Measurements from ENCODE around the gene ZSCAN26.

ZSCAN26 gene

DNA sequence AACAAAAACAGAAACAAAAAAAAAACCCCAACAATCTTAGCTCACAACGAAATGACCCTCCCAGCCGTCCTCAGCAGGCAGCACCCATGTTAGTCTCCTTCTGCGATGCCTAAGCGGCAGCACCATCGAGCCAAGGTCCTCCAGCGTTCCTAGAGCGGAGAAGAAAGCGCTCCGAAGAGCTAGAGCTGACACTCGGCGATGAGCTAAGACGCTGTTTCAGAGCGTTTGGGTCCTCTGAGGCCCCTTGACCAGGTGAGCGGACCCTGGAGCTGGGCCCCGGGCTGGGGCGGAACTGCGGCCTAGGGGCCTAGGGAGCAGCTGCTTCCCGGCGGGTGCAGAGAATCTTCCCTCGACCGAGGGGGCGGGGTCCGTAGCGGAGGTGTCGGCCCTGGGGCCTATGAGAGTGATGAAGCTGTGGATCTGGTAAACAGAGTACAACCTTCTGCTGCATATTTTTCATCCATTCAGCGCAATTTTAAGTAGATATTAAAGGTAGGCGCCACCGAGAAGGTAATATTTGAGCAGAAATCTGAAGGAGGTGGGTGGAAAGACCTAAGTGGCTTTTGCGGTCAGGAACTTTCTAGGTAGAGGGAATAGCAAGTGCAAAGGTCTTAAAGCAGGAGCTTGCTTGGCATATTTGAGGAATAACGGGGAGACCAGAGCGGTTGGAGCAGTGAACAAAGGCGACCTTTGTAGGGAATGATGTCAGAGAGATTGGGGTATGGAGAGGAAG, at the start of gene ZSCAN26:
TSS of gene ZSCAN26 (plus strand) at position 182 of the 733 bp plus-strand sequence. CDS start 4,777 bp downstream, outside the sequence.
- DNase-seq, result peak; percentile 67

DNA sequence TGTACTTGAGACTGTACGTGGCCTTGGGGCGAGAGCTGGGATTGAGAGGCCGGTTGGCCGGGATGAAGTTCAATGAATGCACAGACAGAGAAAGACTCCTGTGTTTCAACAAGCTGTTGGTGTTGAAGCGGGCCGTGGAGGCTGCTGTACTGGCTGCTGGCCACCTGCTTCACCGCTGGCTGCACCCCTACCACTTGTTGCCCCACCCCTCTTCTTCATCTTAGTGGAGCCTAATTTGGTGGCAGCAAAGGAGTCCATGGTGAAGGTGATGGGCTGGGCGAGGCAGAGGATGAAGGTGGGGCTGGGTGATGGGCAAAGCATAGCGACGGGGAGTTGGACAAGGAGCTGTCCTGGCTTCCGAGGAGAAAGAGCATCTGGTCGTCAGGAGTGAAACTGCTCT, 49.1 kb upstream of the ZSCAN26 start:
- DNase-seq, result no peak

GRCh38 chr6:28218312-28219248, 48.4 kb upstream of the ZSCAN26 start:
- DNase-seq, result peak; percentile 79

GRCh38 chr6:28220257-28221133, 46.4 kb upstream of the ZSCAN26 start:
- no peak for DNase-seq

DNA sequence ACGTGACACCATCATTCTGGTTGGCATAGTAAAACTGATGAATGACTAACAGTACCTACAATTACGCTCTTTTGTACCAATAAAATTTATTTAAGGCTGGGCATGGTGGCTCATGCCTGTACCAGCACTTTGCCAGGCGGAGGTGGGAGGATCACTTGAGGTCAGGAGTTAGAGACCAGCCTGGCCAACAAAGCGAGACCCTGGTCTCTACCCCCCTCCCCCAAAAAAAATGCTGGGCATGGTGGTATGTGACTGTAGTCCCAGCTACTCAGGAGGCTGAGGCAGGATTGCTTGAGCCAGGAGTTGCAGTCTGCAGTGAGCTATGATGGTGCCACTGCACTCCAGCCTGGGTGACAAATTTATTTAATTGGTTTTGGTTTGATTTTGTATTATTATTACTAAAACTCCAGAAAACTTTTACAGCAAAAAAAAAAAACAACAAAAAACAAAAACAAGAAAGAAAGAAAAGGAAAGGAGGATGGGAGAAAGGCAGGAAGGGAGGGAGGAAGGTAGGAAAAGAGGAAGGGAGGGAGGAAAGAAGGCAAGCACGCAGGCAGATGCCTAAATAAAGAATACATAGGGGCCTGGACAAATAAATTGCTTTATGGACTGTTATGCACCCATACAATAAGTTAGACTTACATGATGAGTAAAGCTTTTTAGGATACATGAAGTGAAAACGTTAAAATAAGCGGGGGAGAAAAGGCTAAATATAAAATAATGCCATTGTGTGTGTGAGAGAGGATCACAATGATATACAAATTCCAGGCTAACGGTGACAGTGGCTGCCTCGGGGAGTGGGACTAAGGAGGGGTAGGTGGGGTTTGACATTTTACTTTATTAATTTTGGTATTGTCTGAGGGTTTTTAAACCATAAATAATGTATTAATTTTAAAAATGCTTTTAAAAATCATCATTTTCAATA, 42.5 kb upstream of the ZSCAN26 start:
- no peak for DNase-seq

DNA sequence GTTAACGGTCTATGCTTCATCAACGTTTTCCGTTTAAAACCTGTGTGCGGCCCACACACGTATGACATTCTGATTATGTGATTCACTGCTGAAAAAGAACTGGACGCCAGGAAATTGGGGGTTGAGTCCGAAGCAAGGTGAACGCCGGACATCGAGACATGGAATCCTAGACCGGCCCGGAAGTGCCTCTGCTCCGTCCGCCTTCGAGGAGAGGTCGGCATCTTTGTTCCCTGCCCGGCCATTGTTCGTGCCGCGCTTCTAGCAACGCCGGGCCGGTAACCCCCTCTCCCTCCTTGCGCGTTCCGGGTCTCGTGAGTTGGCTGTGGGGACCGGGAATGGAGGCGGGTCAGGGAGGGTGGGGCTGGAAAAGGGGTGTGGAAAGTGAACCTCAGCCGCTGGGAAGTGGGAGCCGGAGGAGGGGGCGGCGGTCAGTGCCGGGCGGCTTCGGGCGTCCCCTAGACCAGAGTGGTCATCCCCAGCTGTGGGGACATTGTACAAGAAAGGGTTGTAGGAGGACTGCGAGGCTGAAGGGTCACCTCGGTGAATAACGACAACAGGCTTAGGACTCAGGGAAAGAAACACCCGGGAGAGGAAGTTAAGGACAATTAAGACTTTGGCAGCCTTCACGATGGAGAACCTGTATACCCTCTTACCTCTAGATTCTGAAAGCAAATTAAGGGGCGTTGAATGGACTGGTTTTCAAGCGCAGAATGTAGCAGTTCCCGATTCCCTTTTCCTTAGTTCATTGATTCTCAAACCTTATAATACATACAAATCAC, 41.7 kb upstream of the ZSCAN26 start, which contains the start of gene ZSCAN9:
TSS of gene ZSCAN9 (plus strand) at position 220 of the 779 bp plus-strand sequence. CDS start 1,810 bp downstream, outside the sequence.
- peak; percentile 84 for DNase-seq

GRCh38 chr6:28226460-28226859, 40.5 kb upstream of the ZSCAN26 start:
- DNase-seq, result no peak

GRCh38 chr6:28232785-28233184, 34.2 kb upstream of the ZSCAN26 start:
- no peak for DNase-seq

- no peak for DNase-seq
Observed at GRCh38 chr6:28235912-28236452, 31.0 kb upstream of the ZSCAN26 start.

DNA sequence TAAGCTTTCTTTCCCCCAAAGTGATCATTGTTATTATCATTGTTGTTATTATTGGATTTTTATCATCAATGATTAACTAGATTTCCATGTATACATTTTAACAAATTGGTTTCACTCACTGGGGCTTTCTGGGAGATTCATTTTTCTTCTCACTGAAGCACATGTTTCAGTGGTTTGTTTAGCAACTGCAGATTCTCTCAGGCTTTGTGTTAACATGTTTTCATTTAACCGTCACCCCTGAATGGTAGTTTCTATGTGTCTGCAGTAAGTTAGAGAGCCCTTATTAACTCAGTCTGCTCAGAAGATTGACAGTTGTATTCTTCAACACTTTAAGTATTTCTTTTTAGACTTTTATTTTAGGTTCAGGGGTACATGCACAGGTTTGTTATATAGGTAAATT, 27.3 kb upstream of the ZSCAN26 start:
- no peak for DNase-seq

DNA sequence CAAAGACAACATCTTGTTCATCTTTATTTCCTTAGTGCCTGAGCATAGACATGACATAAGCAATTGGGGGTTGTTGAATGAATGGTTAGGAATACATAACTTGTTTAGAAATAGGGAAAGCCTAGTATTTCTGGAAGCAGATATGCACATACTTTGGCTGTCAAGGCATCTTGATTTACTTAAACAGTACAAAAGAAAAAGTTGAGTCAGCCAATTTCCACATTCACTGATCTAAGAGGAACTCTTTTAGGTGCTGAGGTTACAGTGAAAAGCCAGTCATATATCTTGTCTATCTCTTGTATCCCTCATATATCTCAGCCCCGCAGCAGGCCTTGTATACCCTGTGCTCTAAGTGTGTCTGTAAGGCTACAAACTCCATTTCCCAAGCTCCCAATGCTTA, 26.5 kb upstream of the ZSCAN26 start:
- no peak for DNase-seq

- DNase-seq, result no peak
Observed at GRCh38 chr6:28243946-28244345, 23.0 kb upstream of the ZSCAN26 start.

- no peak for DNase-seq
Observed at GRCh38 chr6:28245206-28245941, 21.6 kb upstream of the ZSCAN26 start.

- no peak for DNase-seq
Observed at GRCh38 chr6:28248916-28249315, 18.0 kb upstream of the ZSCAN26 start.

GRCh38 chr6:28250747-28251146, 16.2 kb upstream of the ZSCAN26 start:
- no peak for DNase-seq

- no peak for DNase-seq
Observed at GRCh38 chr6:28251661-28252008, 15.3 kb upstream of the ZSCAN26 start.

GRCh38 chr6:28252009-28252975, 14.7 kb upstream of the ZSCAN26 start, which contains the start of gene ZKSCAN4:
Gene ZKSCAN4, minus strand, starts transcription at chr6:28252269. Its CDS starts 289 bp downstream, at chr6:28251980.
- peak; percentile 79 for DNase-seq

- no peak for DNase-seq
Observed at GRCh38 chr6:28254121-28254519, 12.8 kb upstream of the ZSCAN26 start.

All from SHP77 treated with DMSO at 0.1 percent for 48 hours (cell line).